ENCODE data around the gene MTMR2.
"Not testable (repeated sequence)": the region's sequence is repeated elsewhere in the genome, so short reads cannot be mapped to it uniquely, and the experiment has no call there.

The MTMR2 gene

GRCh38 chr11:95845167-95845566, 78.7 kb downstream of the MTMR2 start:
- H3K9me3 ChIP-seq (ENCODE audit: insufficient read depth, low read depth, low read length) = no peaks in the 10 kb centered on the region
- no peak overlapping the region for H3K4me3 ChIP-seq (ENCODE audit: low read length)
- H3K27ac ChIP-seq (ENCODE audit: low read depth, low read length) = no peak overlapping the region
- peaks cover 96% of the 10 kb centered on the region for H3K36me3 ChIP-seq (ENCODE audit: insufficient read depth, low read length)
- H3K27me3 ChIP-seq (ENCODE audit: insufficient read depth, low read length) = no peaks in the 10 kb centered on the region
- H3K4me1 ChIP-seq (ENCODE audit: insufficient read depth, low read length) = no peaks in the 10 kb centered on the region
- WGBS = no CpG with 5 or more reads among the region's 1 CpG
- no peak overlapping the region for H3K9ac ChIP-seq (ENCODE audit: low read depth, low read length)

- H3K9ac ChIP-seq (ENCODE audit: low read depth, low read length) = no peak overlapping the region
- H3K27me3 ChIP-seq (ENCODE audit: insufficient read depth, low read length) = no peaks in the 10 kb centered on the region
- H3K36me3 ChIP-seq (ENCODE audit: insufficient read depth, low read length) = peaks cover 99% of the 10 kb centered on the region
- no peak overlapping the region for H3K27ac ChIP-seq (ENCODE audit: low read depth, low read length)
- H3K9me3 ChIP-seq (ENCODE audit: insufficient read depth, low read depth, low read length) = no peaks in the 10 kb centered on the region
- 40% methylated on average over 2 of the region's 3 CpGs for WGBS
- H3K4me3 ChIP-seq (ENCODE audit: low read length) = no peak overlapping the region
- no peaks in the 10 kb centered on the region for H3K4me1 ChIP-seq (ENCODE audit: insufficient read depth, low read length)
These were observed 88.0 kb downstream of the MTMR2 start for GRCh38 chr11:95835768-95836488.

- H3K36me3 ChIP-seq (ENCODE audit: insufficient read depth, low read length) = peaks cover 99% of the 10 kb centered on the region
- H3K4me1 ChIP-seq (ENCODE audit: insufficient read depth, low read length) = no peaks in the 10 kb centered on the region
- no peaks in the 10 kb centered on the region for H3K27me3 ChIP-seq (ENCODE audit: insufficient read depth, low read length)
- no peak overlapping the region for H3K9ac ChIP-seq (ENCODE audit: low read depth, low read length)
- no peak overlapping the region for H3K27ac ChIP-seq (ENCODE audit: low read depth, low read length)
- no peak overlapping the region for H3K4me3 ChIP-seq (ENCODE audit: low read length)
- no peaks in the 10 kb centered on the region for H3K9me3 ChIP-seq (ENCODE audit: insufficient read depth, low read depth, low read length)
- 92% methylated on average over 3 of the region's 3 CpGs for WGBS
These were observed 88.6 kb downstream of the MTMR2 start for GRCh38 chr11:95835351-95835750.

GRCh38 chr11:95833378-95833777, 90.5 kb downstream of the MTMR2 start:
- Histone ChIP-seq H3K36me3 (ENCODE audit: insufficient read depth, low read length) (peaks cover 97% of the 10 kb centered on the region), H3K27ac (ENCODE audit: low read depth, low read length) (no peak overlapping the region), H3K4me3 (ENCODE audit: low read length) (no peak overlapping the region), H3K9me3 (ENCODE audit: insufficient read depth, low read depth, low read length) (no peaks in the 10 kb centered on the region), H3K9ac (ENCODE audit: low read depth, low read length) (no peak overlapping the region), H3K4me1 (ENCODE audit: insufficient read depth, low read length) (no peaks in the 10 kb centered on the region), H3K27me3 (ENCODE audit: insufficient read depth, low read length) (no peaks in the 10 kb centered on the region)
- WGBS = 100% methylated on average over 1 of the region's 1 CpG

DNA sequence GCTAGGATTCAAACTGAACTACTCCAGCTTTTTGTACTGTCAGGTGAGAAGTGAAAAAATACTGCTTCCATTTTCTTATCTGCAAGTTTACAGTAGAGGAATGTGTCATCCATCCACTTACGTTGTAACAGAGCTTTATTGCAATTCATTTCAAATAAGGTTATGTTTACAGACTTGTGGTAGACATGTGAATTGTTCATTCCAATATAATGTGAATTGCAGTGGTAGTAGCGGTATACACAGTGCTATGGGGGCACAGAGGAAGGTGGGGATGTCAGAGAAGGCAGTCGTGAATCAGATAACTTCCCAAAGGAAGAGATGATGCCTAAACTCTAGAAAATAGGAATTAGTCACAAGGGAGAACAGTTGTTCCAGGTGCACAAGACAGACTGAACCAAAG, 91.1 kb downstream of the MTMR2 start:
- Histone ChIP-seq H3K4me3 (ENCODE audit: low read length) (no peak overlapping the region), H3K36me3 (ENCODE audit: insufficient read depth, low read length) (peaks cover 97% of the 10 kb centered on the region), H3K4me1 (ENCODE audit: insufficient read depth, low read length) (no peaks in the 10 kb centered on the region), H3K9ac (ENCODE audit: low read depth, low read length) (no peak overlapping the region), H3K9me3 (ENCODE audit: insufficient read depth, low read depth, low read length) (no peaks in the 10 kb centered on the region), H3K27ac (ENCODE audit: low read depth, low read length) (no peak overlapping the region), H3K27me3 (ENCODE audit: insufficient read depth, low read length) (no peaks in the 10 kb centered on the region)
- 97% methylated on average over 3 of the region's 3 CpGs for WGBS

DNA sequence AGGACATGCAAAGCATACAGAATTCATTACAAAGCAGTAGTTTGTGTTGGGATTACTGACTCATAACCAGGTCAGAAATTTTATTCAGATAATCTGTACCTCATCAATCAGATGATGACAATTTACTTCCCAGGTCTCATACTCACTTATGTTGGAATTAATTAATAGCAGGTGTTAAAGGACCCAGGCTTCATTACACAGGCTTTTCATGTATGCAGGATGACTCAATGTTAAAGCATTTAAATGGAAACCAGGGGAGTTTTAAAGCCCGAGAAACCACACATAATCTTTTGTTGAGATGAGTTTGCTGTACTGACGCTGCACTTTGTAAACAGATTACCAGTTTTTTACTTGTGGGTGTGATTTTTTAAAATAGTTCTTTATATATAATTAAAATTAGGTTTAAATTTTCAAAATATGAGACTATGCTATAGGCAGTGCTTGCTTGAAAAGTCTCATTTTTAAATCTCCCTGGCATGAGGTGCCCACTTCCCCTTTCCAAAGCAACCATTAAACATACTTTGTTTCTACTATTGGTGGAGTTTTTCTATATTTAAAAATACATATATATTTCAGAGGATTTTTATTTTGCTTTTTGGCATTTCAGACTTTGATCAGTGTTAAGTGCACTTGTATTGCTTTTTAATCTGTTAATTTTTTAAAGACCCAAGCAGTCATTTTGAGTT, 92.6 kb downstream of the MTMR2 start:
- whole genome bisulfite sequencing = 95% methylated on average over 1 of the region's 2 CpGs
- H3K9me3 ChIP-seq (ENCODE audit: insufficient read depth, low read depth, low read length) = no peaks in the 10 kb centered on the region
- H3K4me1 ChIP-seq (ENCODE audit: insufficient read depth, low read length) = no peaks in the 10 kb centered on the region
- H3K4me3 ChIP-seq (ENCODE audit: low read length) = no peak overlapping the region
- H3K36me3 ChIP-seq (ENCODE audit: insufficient read depth, low read length) = peaks cover 92% of the 10 kb centered on the region
- H3K27ac ChIP-seq (ENCODE audit: low read depth, low read length) = no peak overlapping the region
- H3K9ac ChIP-seq (ENCODE audit: low read depth, low read length) = no peak overlapping the region
- no peaks in the 10 kb centered on the region for H3K27me3 ChIP-seq (ENCODE audit: insufficient read depth, low read length)

- Histone ChIP-seq H3K9me3 (ENCODE audit: insufficient read depth, low read depth, low read length) (no peaks in the 10 kb centered on the region), H3K27me3 (ENCODE audit: insufficient read depth, low read length) (no peaks in the 10 kb centered on the region), H3K36me3 (ENCODE audit: insufficient read depth, low read length) (peaks cover 89% of the 10 kb centered on the region), H3K9ac (ENCODE audit: low read depth, low read length) (no peak overlapping the region), H3K27ac (ENCODE audit: low read depth, low read length) (no peak overlapping the region), H3K4me3 (ENCODE audit: low read length) (no peak overlapping the region), H3K4me1 (ENCODE audit: insufficient read depth, low read length) (no peaks in the 10 kb centered on the region)
- no CpG with 5 or more reads among the region's 1 CpG for WGBS
These were observed 94.2 kb downstream of the MTMR2 start for GRCh38 chr11:95829580-95830259.

DNA sequence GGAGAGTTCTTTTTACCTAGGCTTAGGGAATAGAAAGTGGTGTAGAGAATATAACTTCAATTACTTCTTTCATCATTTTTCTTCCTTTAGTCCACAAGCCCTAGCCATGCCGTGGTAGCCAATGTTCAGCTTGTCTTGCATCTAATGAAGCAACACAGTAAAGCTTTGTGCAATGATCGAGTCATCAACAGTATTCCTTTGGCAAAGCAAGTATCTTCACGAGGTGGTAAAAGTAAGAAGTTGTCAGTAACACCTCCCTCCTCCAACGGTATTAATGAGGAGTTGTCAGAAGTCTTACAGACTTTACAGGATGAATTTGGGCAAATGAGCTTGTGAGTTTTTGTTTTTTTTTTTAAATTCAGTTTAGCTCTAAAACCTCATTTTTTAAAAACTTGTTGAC, 96.2 kb downstream of the MTMR2 start:
- H3K36me3 ChIP-seq (ENCODE audit: insufficient read depth, low read length) = peaks cover 88% of the 10 kb centered on the region
- 95% methylated on average over 4 of the region's 4 CpGs for WGBS
- no peaks in the 10 kb centered on the region for H3K4me1 ChIP-seq (ENCODE audit: insufficient read depth, low read length)

DNA sequence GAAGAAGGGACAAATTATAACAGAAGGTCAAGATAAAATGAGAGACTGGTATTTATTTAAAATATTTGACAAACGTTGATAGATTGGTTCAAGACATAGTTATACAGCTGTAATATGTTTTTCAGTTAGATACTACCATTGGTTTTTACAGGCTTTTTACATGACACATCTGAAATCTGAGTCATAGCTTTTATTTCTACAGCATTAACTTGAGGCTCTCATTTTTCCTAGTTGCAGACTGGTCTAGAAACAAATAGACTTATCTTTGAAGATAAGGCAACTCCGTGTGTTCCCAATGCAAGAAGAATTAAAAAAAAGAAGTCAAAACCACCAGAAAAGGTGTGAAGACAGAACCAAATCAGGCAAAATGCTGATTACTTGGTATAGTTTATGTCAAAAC, 102.3 kb downstream of the MTMR2 start:
- Histone ChIP-seq H3K9ac (ENCODE audit: low read depth, low read length) (no peak overlapping the region), H3K27me3 (ENCODE audit: insufficient read depth, low read length) (no peaks in the 10 kb centered on the region), H3K27ac (ENCODE audit: low read depth, low read length) (no peak overlapping the region), H3K4me3 (ENCODE audit: low read length) (no peak overlapping the region), H3K4me1 (ENCODE audit: insufficient read depth, low read length) (no peaks in the 10 kb centered on the region), H3K9me3 (ENCODE audit: insufficient read depth, low read depth, low read length) (no peaks in the 10 kb centered on the region), H3K36me3 (ENCODE audit: insufficient read depth, low read length) (peaks cover 90% of the 10 kb centered on the region)
- 97% methylated on average over 2 of the region's 2 CpGs for WGBS

More for the DNA sequence above, 96.2 kb downstream of the MTMR2 start:
- Histone ChIP-seq H3K27me3 (ENCODE audit: insufficient read depth, low read length) (no peaks in the 10 kb centered on the region), H3K27ac (ENCODE audit: low read depth, low read length) (no peak overlapping the region), H3K9ac (ENCODE audit: low read depth, low read length) (no peak overlapping the region), H3K4me3 (ENCODE audit: low read length) (no peak overlapping the region), H3K9me3 (ENCODE audit: insufficient read depth, low read depth, low read length) (no peaks in the 10 kb centered on the region)

DNA sequence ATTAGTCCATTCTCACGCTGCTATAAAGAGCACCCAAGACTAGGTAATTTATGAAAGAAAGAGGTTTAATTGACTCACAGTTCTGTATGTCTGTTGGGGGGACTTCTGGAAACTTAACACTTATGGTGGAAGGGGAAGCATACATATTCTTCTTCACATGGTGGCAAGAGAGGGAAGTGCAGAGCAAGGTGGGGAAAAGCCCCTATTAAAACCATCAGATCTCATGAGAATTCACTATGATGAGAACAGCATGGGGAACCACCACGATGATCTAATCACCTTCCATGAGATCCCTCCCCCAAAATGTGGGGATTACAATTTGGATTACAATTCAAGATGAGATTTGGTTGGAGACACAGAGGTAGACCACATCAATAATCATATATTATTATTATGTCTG, 107.9 kb downstream of the MTMR2 start:
- WGBS = 100% methylated on average over 2 of the region's 2 CpGs
- Histone ChIP-seq H3K4me3 (ENCODE audit: low read length) (no peak overlapping the region), H3K9ac (ENCODE audit: low read depth, low read length) (no peak overlapping the region), H3K27me3 (ENCODE audit: insufficient read depth, low read length) (no peaks in the 10 kb centered on the region), H3K9me3 (ENCODE audit: insufficient read depth, low read depth, low read length) (no peaks in the 10 kb centered on the region), H3K27ac (ENCODE audit: low read depth, low read length) (no peak overlapping the region), H3K4me1 (ENCODE audit: insufficient read depth, low read length) (no peaks in the 10 kb centered on the region), H3K36me3 (ENCODE audit: insufficient read depth, low read length) (peaks cover 79% of the 10 kb centered on the region)

DNA sequence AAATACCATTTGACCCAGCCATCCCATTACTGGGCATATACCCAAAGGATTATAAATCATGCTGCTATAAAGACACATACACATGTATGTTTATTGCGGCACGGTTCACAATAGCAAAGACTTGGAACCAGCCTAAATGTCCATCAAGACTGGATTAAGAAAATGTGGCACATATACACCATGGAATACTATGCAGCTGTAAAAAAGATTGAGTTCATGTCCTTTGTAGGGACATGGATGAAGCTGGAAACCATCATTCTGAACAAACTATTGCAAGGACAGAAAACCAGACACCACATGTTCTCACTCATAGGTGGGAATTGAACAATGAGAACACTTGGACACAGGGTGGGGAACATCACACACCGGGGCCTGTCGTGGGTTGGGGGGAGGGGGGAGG, 112.9 kb downstream of the MTMR2 start:
- peaks cover 48% of the 10 kb centered on the region for H3K36me3 ChIP-seq (ENCODE audit: insufficient read depth, low read length)
- H3K27me3 ChIP-seq (ENCODE audit: insufficient read depth, low read length); H3K4me3 ChIP-seq (ENCODE audit: low read length); H3K27ac ChIP-seq (ENCODE audit: low read depth, low read length); H3K4me1 ChIP-seq (ENCODE audit: insufficient read depth, low read length); H3K9ac ChIP-seq (ENCODE audit: low read depth, low read length): not testable (repeated sequence)
- 89% methylated on average over 4 of the region's 4 CpGs for WGBS
- H3K9me3 ChIP-seq (ENCODE audit: insufficient read depth, low read depth, low read length) = peaks cover 12% of the 10 kb centered on the region
